ENCODE data around the gene LDB2. TPM values are rescaled to one million over a fixed set of nuclear protein-coding genes. Genes with fewer than 3 reads are reported as not detected.

The LDB2 gene
- total RNA-seq, 2 donors from 2014 or later, result 31.0 to 34.1 TPM

- no peaks in the 10 kb centered on the region for H3K27me3 ChIP-seq (replicated peaks; ENCODE audit: insufficient read depth)
- no peak for TF ChIP-seq CTCF (IDR thresholded peaks at IDR 0.05)
- H3K27ac ChIP-seq, result no peak overlapping the region
- no peaks in the 10 kb centered on the region for H3K36me3 ChIP-seq
- DNase-seq (ENCODE audit: low spot score) (no peak), ATAC-seq (ENCODE audit: insufficient number of reproducible peaks, low FRiP score, low read depth) (no peak)
- peaks cover 0 to 6% of the 10 kb centered on the region in 2 donors for H3K4me1 ChIP-seq (ENCODE audit: control insufficient read depth in 1 of 2, low read depth in 2 of 2)
- H3K9me3 ChIP-seq, result no peaks in the 10 kb centered on the region
- no peak overlapping the region for H3K4me3 ChIP-seq
Observed at GRCh38 chr4:16760617-16761363, 137.7 kb downstream of the LDB2 start.

- DNase-seq (ENCODE audit: low spot score) (no peak), ATAC-seq (ENCODE audit: insufficient number of reproducible peaks, low FRiP score, low read depth) (no peak)
- H3K36me3 ChIP-seq, result no peaks in the 10 kb centered on the region
- H3K4me3 ChIP-seq, result no peak overlapping the region
- no peaks in the 10 kb centered on the region for H3K27me3 ChIP-seq (replicated peaks; ENCODE audit: insufficient read depth)
- no peak overlapping the region for H3K27ac ChIP-seq
- no peak for TF ChIP-seq CTCF (IDR thresholded peaks at IDR 0.05)
- H3K4me1 ChIP-seq (ENCODE audit: control insufficient read depth in 1 of 2, low read depth in 2 of 2), result peaks cover 0 to 6% of the 10 kb centered on the region in 2 donors
- no peaks in the 10 kb centered on the region for H3K9me3 ChIP-seq
Observed at GRCh38 chr4:16759931-16760582, 138.4 kb downstream of the LDB2 start.

- TF ChIP-seq CTCF (IDR thresholded peaks at IDR 0.05), result no peak
- no peak for ATAC-seq (ENCODE audit: insufficient number of reproducible peaks, low FRiP score, low read depth)
- Histone ChIP-seq H3K27me3 (replicated peaks; ENCODE audit: insufficient read depth) (no peaks in the 10 kb centered on the region), H3K36me3 (no peaks in the 10 kb centered on the region), H3K4me1 (ENCODE audit: control insufficient read depth in 1 of 2, low read depth in 2 of 2) (peaks cover 0 to 6% of the 10 kb centered on the region in 2 donors), H3K9me3 (no peaks in the 10 kb centered on the region), H3K27ac (no peak overlapping the region), H3K4me3 (no peak overlapping the region)
- DNase-seq (ENCODE audit: low spot score), result no peak
Observed at GRCh38 chr4:16758816-16759215, 139.6 kb downstream of the LDB2 start.

- H3K27ac ChIP-seq, result no peak overlapping the region
- no peak for ATAC-seq (ENCODE audit: insufficient number of reproducible peaks, low FRiP score, low read depth)
Observed at GRCh38 chr4:16758255-16758654, 140.2 kb downstream of the LDB2 start.

More at GRCh38 chr4:16758255-16758654, 140.2 kb downstream of the LDB2 start:
- Histone ChIP-seq H3K27me3 (replicated peaks; ENCODE audit: insufficient read depth) (no peaks in the 10 kb centered on the region), H3K36me3 (no peaks in the 10 kb centered on the region), H3K9me3 (no peaks in the 10 kb centered on the region), H3K4me3 (no peak overlapping the region), H3K4me1 (ENCODE audit: control insufficient read depth in 1 of 2, low read depth in 2 of 2) (peaks cover 0 to 6% of the 10 kb centered on the region in 2 donors)
- TF ChIP-seq CTCF (IDR thresholded peaks at IDR 0.05), result no peak
- no peak for DNase-seq (ENCODE audit: low spot score)
